GM12865 (cell line): ENCODE data around the gene PPP1R7.
"Not testable (repeated sequence)": the region's sequence is repeated elsewhere in the genome, so short reads cannot be mapped to it uniquely, and the experiment has no call there.

Experiments
- DNase-seq: peaks from one replicate; pipeline ENCODE4 v3.0.0; 2010; ENCODE audit warnings: low read depth
- H3K4me3 ChIP-seq: 2 replicates; pipeline ENCODE4 v1.5.1; 2011; ENCODE audit warnings: mild to moderate bottlenecking, low read depth, low read length, control low read depth
- CTCF ChIP-seq: IDR thresholded peaks from 2 replicates; pipeline ENCODE4 v1.5.1; 2011; ENCODE audit warnings: low read length, control low read depth, low read depth, inconsistent platforms; ENCODE audit not compliant: insufficient read depth; ENCODE audit errors: missing control alignments

The PPP1R7 gene, protein sequence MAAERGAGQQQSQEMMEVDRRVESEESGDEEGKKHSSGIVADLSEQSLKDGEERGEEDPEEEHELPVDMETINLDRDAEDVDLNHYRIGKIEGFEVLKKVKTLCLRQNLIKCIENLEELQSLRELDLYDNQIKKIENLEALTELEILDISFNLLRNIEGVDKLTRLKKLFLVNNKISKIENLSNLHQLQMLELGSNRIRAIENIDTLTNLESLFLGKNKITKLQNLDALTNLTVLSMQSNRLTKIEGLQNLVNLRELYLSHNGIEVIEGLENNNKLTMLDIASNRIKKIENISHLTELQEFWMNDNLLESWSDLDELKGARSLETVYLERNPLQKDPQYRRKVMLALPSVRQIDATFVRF

GRCh38 chr2:241149925-241150659 lies at the start of gene PPP1R7:
Gene PPP1R7, plus strand, starts transcription at chr2:241150467. Its CDS starts 29 bp downstream, at chr2:241150496.
- peak within 1 kb of the TSS; percentile 87 for H3K4me3 ChIP-seq
- DNase-seq = peak; percentile 97
- peak; percentile 44 for TF ChIP-seq CTCF

DNA sequence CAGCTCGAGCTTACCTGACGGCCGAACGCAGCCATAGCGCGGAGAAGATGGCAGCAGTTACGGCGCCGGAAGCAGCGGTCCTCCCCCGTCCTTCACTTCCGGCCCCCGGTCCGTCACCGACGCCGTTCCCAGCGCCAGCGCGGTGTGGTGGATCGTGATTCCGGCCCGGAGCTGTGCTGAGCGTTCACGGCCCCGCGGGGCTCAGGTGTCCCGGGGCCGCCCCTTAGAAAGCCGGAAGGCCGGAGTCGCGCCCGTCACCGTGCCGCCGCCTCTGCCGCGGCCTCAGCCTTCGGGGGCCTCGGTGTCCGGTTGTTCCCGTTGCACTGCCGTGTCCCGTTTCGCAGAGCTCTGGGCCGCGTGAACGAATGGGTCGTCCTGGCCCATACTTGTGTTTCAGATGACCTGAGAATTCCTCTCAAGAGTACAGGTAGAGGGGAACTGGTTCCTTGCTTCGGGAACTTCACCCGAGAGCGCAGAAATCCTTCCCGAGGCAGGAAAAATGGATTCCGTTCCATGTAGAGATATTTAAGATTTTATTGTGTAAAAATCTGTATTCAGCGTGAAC lies 47.9 kb upstream of the PPP1R7 start, which contains the start of gene MTERF4:
TSS of gene MTERF4 (minus strand) at position 49 of the 565 bp plus-strand sequence. CDS start at position 35, 14 bp downstream.
- peak; percentile 94 for DNase-seq
- H3K4me3 ChIP-seq = peak within 1 kb of the TSS; percentile 98
- TF ChIP-seq CTCF = no peak

GRCh38 chr2:241103176-241103595 lies 47.1 kb upstream of the PPP1R7 start:
- DNase-seq = no peak
- TF ChIP-seq CTCF = no peak

DNA sequence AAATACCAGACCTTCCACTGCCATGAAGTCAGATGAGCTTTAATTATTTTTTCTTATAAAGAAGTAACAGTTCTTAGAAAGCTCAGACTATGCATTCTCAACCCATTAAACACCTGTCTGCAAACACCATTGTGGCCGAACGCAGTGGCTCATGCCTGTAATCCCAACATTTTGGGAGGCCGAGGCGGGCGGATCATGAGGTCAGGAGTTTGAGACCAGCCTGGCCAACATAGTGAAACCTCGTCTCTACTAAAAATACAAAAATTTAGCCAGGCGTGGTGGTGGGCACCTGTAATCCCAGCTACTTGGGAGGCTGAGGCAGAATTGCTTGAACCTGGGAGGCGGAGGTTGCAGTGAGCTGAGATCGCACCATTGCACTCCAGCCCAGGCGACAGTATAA lies 45.7 kb upstream of the PPP1R7 start:
- H3K4me3 ChIP-seq, DNase-seq: not testable (repeated sequence)

More at GRCh38 chr2:241103176-241103595, 47.1 kb upstream of the PPP1R7 start:
- H3K4me3 ChIP-seq = peak overlapping the region; percentile 98

GRCh38 chr2:241105641-241106040 lies 44.6 kb upstream of the PPP1R7 start:
- DNase-seq = no peak
- TF ChIP-seq CTCF = no peak
- H3K4me3 ChIP-seq = no peak overlapping the region

GRCh38 chr2:241107031-241107783 lies 43.1 kb upstream of the PPP1R7 start:
- no peak overlapping the region for H3K4me3 ChIP-seq
- no peak for DNase-seq
- TF ChIP-seq CTCF = no peak
